Measurements from ENCODE around the gene NTM. TPM values are rescaled to one million over a fixed set of nuclear protein-coding genes. Genes with fewer than 3 reads are reported as not detected.

NTM gene
- total and polyA plus RNA-seq, 12 donors = 0.43 to 3.0 (median 1.3) TPM

DNA sequence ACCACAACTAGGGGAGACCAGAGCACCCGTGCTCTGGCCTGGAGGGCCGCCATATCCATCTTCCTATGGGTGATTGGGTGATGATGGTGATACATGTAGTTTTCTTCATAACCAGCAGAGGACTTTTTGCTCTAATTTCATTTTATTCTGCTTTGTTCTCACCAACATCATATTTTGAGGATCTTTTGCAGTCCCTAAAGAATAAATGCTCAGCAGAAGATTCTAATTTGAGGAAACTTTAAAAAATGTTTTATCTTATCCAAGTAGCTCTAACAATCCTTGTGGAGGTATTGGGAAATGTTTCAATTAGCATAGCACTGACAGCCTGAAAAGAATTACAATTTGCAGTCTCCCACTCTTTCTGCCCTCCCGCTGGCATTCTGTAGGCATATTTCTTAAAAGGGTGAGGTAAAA lies 544.0 kb downstream of the NTM start:
- no peak overlapping the region for H3K27ac ChIP-seq
- ATAC-seq (no peak), DNase-seq (no peak)
- H3K4me3 ChIP-seq = no peak overlapping the region
- peaks cover 0 to 57% (median 39%) of the 10 kb centered on the region in 7 donors for H3K27me3 ChIP-seq
- intact Hi-C loops (cut with DNase I) = loop anchor here in 2 of 10 donors (5.0 kb wide), 2 partner anchors 167 to 198 kb away; no protein-coding TSS in a partner anchor
- peaks cover 0 to 5% (median 0%) of the 10 kb centered on the region in 9 donors for H3K4me1 ChIP-seq
- no peaks in the 10 kb centered on the region for H3K9me3 ChIP-seq
- no peaks in the 10 kb centered on the region for H3K36me3 ChIP-seq
- 70 to 81% methylated on average over 3 of the region's 3 CpGs for WGBS, 2 donors
- TF ChIP-seq, protein P1, sequence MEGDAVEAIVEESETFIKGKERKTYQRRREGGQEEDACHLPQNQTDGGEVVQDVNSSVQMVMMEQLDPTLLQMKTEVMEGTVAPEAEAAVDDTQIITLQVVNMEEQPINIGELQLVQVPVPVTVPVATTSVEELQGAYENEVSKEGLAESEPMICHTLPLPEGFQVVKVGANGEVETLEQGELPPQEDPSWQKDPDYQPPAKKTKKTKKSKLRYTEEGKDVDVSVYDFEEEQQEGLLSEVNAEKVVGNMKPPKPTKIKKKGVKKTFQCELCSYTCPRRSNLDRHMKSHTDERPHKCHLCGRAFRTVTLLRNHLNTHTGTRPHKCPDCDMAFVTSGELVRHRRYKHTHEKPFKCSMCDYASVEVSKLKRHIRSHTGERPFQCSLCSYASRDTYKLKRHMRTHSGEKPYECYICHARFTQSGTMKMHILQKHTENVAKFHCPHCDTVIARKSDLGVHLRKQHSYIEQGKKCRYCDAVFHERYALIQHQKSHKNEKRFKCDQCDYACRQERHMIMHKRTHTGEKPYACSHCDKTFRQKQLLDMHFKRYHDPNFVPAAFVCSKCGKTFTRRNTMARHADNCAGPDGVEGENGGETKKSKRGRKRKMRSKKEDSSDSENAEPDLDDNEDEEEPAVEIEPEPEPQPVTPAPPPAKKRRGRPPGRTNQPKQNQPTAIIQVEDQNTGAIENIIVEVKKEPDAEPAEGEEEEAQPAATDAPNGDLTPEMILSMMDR (IDR thresholded peaks at IDR 0.05) = peak in 6 of 9 donors; percentile 12 to 38 (median 21)

DNA sequence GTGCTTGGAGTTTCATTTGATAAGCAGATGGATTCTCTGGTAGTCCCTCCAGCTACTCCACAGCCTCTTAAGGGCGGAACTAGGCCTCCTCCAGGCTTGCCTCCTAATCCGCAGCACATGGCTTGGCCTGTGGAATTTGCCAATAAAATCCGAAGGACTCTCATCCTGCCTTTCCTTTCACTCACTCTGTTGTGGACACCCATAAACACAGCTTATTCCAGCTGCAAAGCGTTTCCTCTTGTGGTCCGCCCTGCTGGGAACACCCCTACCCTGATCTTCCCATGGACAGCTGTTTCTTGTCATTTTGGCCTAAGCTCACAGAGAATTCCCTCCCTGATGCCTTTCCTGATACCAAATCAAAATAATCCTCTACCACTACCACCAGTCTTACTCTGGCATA lies 546.2 kb downstream of the NTM start:
- intact Hi-C loops (cut with DNase I) = no loop called here
- WGBS, 2 donors = 60% methylated on average over 5 of the region's 5 CpGs
- peak in 1 of 8 donors; percentile 17 for ATAC-seq

DNA sequence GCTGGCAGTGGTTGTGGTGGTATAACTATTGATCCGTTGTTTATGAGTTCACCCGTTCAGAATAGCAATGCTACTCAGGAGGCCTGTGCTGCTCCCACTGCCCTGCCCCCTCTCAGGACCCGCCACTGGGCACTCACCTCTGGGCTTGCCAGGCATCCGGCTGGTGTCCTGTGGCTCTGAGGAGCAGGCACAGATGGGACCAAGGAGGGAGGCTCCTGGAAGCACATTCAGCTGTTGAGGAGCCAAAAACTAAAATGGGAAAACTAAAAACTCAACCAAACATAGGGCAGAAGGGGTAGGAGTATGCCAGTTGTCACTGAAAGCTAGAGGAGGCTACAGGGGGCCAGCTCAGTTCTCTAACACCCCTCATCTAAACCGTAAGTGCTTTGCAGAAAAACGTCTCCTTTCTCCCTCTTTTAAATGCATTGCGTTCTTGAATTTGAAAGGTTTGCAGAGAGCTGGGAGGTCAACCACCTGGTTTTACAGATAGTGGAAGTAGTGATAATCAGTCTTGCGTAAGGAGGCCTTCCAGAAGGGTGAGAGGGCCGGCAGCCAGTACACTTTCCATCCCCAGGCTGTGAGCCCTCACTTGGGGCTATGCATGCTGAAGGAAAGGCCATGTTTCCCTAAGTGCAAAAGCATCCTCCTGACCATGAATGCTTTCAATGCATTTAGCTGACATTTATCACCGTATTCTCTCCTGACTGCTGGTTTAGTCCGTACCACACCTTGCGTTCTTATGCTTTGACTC lies 547.4 kb downstream of the NTM start:
- WGBS, 2 donors = 60 to 67% methylated on average over 12 of the region's 12 CpGs
- Histone ChIP-seq H3K27ac (no peak overlapping the region), H3K9me3 (no peaks in the 10 kb centered on the region), H3K4me1 (no peaks in the 10 kb centered on the region), H3K27me3 (peaks cover 0 to 23% (median 11%) of the 10 kb centered on the region in 7 donors), H3K36me3 (no peaks in the 10 kb centered on the region), H3K4me3 (no peak overlapping the region)
- no peak for ATAC-seq
- intact Hi-C loops (cut with DNase I) = no loop called here
- DNase-seq = no peak
- TF ChIP-seq, protein P1 (IDR thresholded peaks at IDR 0.05) = no peak

More for the DNA sequence above, 546.2 kb downstream of the NTM start:
- H3K4me1 ChIP-seq = peaks cover 0 to 1% (median 0%) of the 10 kb centered on the region in 9 donors
- DNase-seq = no peak
- no peaks in the 10 kb centered on the region for H3K9me3 ChIP-seq
- H3K36me3 ChIP-seq = no peaks in the 10 kb centered on the region
- no peak overlapping the region for H3K27ac ChIP-seq
- TF ChIP-seq, protein P1 (IDR thresholded peaks at IDR 0.05) = no peak
- no peak overlapping the region for H3K4me3 ChIP-seq
- H3K27me3 ChIP-seq = peaks cover 0 to 35% (median 19%) of the 10 kb centered on the region in 7 donors

DNA sequence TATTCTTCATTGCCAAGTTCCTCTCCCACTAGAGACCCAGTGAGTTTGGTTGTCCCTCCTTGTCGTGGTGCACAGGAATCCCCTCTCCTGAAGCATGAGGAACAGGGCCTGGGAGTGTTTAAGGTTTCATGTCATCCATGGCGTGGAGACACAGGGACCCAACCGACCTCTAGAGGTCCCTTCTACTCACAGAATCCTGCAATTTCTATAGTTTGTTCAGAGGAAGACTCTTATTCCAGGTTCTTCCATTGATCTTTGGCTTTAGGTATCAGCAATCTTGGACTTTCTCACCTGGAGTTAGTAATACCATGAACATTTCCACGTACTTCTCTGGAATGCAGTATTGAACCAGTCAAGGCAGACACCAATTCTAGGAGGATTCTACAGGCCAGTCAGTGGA lies 548.2 kb downstream of the NTM start:
- H3K36me3 ChIP-seq = no peaks in the 10 kb centered on the region
- no peak for DNase-seq
- TF ChIP-seq, protein P1 (IDR thresholded peaks at IDR 0.05) = no peak
- peaks cover 0 to 16% (median 6%) of the 10 kb centered on the region in 7 donors for H3K27me3 ChIP-seq
- H3K4me3 ChIP-seq = no peak overlapping the region
- H3K4me1 ChIP-seq = peaks cover 0 to under 1% (median 0%) of the 10 kb centered on the region in 9 donors
- WGBS, 2 donors = 73 to 84% methylated on average over 4 of the region's 4 CpGs
- no peaks in the 10 kb centered on the region for H3K9me3 ChIP-seq
- intact Hi-C loops (cut with DNase I) = no loop called here
- no peak overlapping the region for H3K27ac ChIP-seq
- no peak for ATAC-seq
